Gastrocnemius medialis (tissue), 4 donors: Measurements from ENCODE around the gene LSAMP.

Experiments
- CTCF ChIP-seq, 5 experiments: fragments of 450-650 bp in 3 of 5; fragments of 200-600 bp in 2 of 5; sonication (generic) in 2 of 5; IDR thresholded peaks in 4 of 5; conservative IDR thresholded peaks in 1 of 5; 1 replicate in 4 of 5; 2 replicates in 1 of 5; pipeline ENCODE4 v1.5.1; 2016 to 2019; ENCODE audit warnings: antibody characterized with exemption in 5 of 5, mild to moderate bottlenecking in 3 of 5, moderate library complexity in 3 of 5
- POLR2A ChIP-seq, 2 donors: fragments of 450-650 bp; IDR thresholded peaks; one replicate each; pipeline ENCODE4 v1.6.1; 2017; ENCODE audit warnings: antibody characterized with exemption in 2 of 2, mild to moderate bottlenecking in 2 of 2, moderate library complexity in 2 of 2

GRCh38 chr3:115836944-115837343 is 608.3 kb downstream of the LSAMP start:
- no peak for TF ChIP-seq CTCF (IDR thresholded peaks at IDR 0.05 in 4 of 5, conservative IDR thresholded peaks at IDR 0.05 in 1 of 5)
- no peak for TF ChIP-seq POLR2A (IDR thresholded peaks at IDR 0.05)
